Frontal cortex (tissue), 4 donors: ENCODE data around the gene SCLT1. TPM values are rescaled to one million over a fixed set of nuclear protein-coding genes. Genes with fewer than 3 reads are reported as not detected.
A peak's percentile ranks its signal among the peaks of the same experiment; 100 is the strongest.

Experiments
- DNase-seq, 2 donors: peaks; one replicate each; pipeline ENCODE4 v3.0.0; 2012; ENCODE audit warnings: low spot score in 2 of 2
- FAIRE-seq: peaks from 2 replicates; lab custom pipeline; 2012; peaks lifted over from hg19 to GRCh38; lab: Jason Lieb, UNC
- small RNA-seq: library from RNA; depleted of rRNA; stranded (forward); fragments of <200 nt; gene quantifications from one replicate; pipeline ENCODE3, GENCODE V24; 2014
- total RNA-seq: library from RNA; depleted of rRNA; stranded (reverse); fragments of >200 nt; gene quantifications from one replicate; pipeline ENCODE4 v1.2.3, GENCODE V29; 2014
- donor health status: control.
- donor health status: control.
- donor health status: control.

SCLT1 gene
- total RNA-seq, 1 donor from 2014 or later = 89.3 TPM

GRCh38 chr4:128853741-128854140, 239.6 kb downstream of the SCLT1 start:
- FAIRE-seq = no peak
- DNase-seq = no peak

- DNase-seq = no peak
- no peak for FAIRE-seq
These were observed 243.1 kb downstream of the SCLT1 start for GRCh38 chr4:128850252-128850651.

- DNase-seq (no peak), FAIRE-seq (no peak)
These were observed 244.9 kb downstream of the SCLT1 start for GRCh38 chr4:128848461-128848860.

GRCh38 chr4:128847082-128847724, 246.1 kb downstream of the SCLT1 start:
- FAIRE-seq (no peak), DNase-seq (no peak)

GRCh38 chr4:128846063-128846462, 247.3 kb downstream of the SCLT1 start:
- DNase-seq = no peak
- FAIRE-seq = no peak

- DNase-seq = peak in 1 of 2 donors; percentile 29
- FAIRE-seq = no peak
These were observed 248.4 kb downstream of the SCLT1 start for GRCh38 chr4:128844931-128845330.

GRCh38 chr4:128841402-128841801, 251.9 kb downstream of the SCLT1 start:
- DNase-seq (no peak), FAIRE-seq (no peak)

- FAIRE-seq (no peak), DNase-seq (no peak)
These were observed 252.5 kb downstream of the SCLT1 start for GRCh38 chr4:128840711-128841318.

- no peak for DNase-seq
- no peak for FAIRE-seq
These were observed 255.7 kb downstream of the SCLT1 start for GRCh38 chr4:128837679-128838078.

GRCh38 chr4:128837198-128837597, 256.1 kb downstream of the SCLT1 start:
- DNase-seq (no peak), FAIRE-seq (no peak)

GRCh38 chr4:128835498-128836222, 257.7 kb downstream of the SCLT1 start:
- FAIRE-seq (no peak), DNase-seq (no peak)

Small RNA genes within 50 kb of the gene (small RNA-seq; reads per million reads assigned to genes)
- not detected for gene AC093826.2

Other genes starting within 250 kb of the SCLT1 start
- 6.9 TPM for gene C4orf33, start 2.6 kb upstream of the SCLT1 start, total RNA-seq